SK-N-SH treated with all-trans-retinoic acid at 6 μM for 48 hours (cell line): ENCODE measurements around the gene AMIGO2.

Experiments
- ATAC-seq: fragments of 200-7000 bp; cut with Tn5 transposase; 3 replicates; pipeline ENCODE4 v1.9.1; 2020; ENCODE audit warnings: mild to moderate bottlenecking, moderate library complexity
- BACH2 ChIP-seq: fragments of 250-450 bp; sonication (Bioruptor Pico); IDR thresholded peaks from 2 replicates; pipeline ENCODE4 v1.9.0; 2021; ENCODE audit warnings: mild to moderate bottlenecking, borderline replicate concordance
- CSDC2 ChIP-seq: fragments of 250-450 bp; sonication (Bioruptor Pico); IDR thresholded peaks from 2 replicates; pipeline ENCODE4 v1.5.0; 2020; ENCODE audit warnings: mild to moderate bottlenecking, moderate library complexity
- CSRNP3 ChIP-seq: fragments of 250-450 bp; sonication (Bioruptor Pico); IDR thresholded peaks from 2 replicates; pipeline ENCODE4 v1.5.1; 2021; ENCODE audit warnings: mild to moderate bottlenecking, moderate library complexity
- GLIS3 ChIP-seq: fragments of 250-450 bp; sonication (Bioruptor Pico); IDR thresholded peaks from 2 replicates; pipeline ENCODE4 v1.5.0; 2020; ENCODE audit warnings: mild to moderate bottlenecking, moderate library complexity
- ISL1 ChIP-seq: fragments of 250-450 bp; sonication (Bioruptor Pico); IDR thresholded peaks from 2 replicates; pipeline ENCODE4 v2.1.2; 2022; ENCODE audit warnings: mild to moderate bottlenecking, moderate library complexity
- OSR1 ChIP-seq: fragments of 250-450 bp; sonication (Bioruptor Pico); IDR thresholded peaks from 2 replicates; pipeline ENCODE4 v1.8.0; 2022; ENCODE audit warnings: moderate library complexity, mild to moderate bottlenecking, inconsistent platforms
- PATZ1 ChIP-seq: fragments of 250-450 bp; sonication (Bioruptor Pico); IDR thresholded peaks from 2 replicates; pipeline ENCODE4 v1.8.0; 2020; ENCODE audit warnings: mild to moderate bottlenecking, moderate library complexity, borderline replicate concordance
- PPARA ChIP-seq: fragments of 250-450 bp; sonication (Bioruptor Pico); IDR thresholded peaks from 2 replicates; pipeline ENCODE4 v1.5.0; 2020; ENCODE audit warnings: mild to moderate bottlenecking, borderline replicate concordance
- RARB ChIP-seq: fragments of 250-450 bp; sonication (Bioruptor Pico); IDR thresholded peaks from 2 replicates; pipeline ENCODE4 v1.8.0; 2021; ENCODE audit warnings: mild to moderate bottlenecking, moderate library complexity
- SNAI2 ChIP-seq: fragments of 250-450 bp; sonication (Bioruptor Pico); IDR thresholded peaks from 2 replicates; pipeline ENCODE4 v1.5.0; 2020; ENCODE audit warnings: mild to moderate bottlenecking, moderate library complexity
- TCF4 ChIP-seq: fragments of 250-450 bp; sonication (Bioruptor Pico); IDR thresholded peaks from 2 replicates; pipeline ENCODE4 v1.8.0; 2021; ENCODE audit warnings: mild to moderate bottlenecking, moderate library complexity, borderline replicate concordance
- TOX ChIP-seq: fragments of 250-450 bp; sonication (Bioruptor Pico); IDR thresholded peaks from 2 replicates; pipeline ENCODE4 v1.8.0; 2021; ENCODE audit warnings: mild to moderate bottlenecking, moderate library complexity, borderline replicate concordance
- TSHZ2 ChIP-seq: fragments of 250-450 bp; sonication (Bioruptor Pico); IDR thresholded peaks from 2 replicates; pipeline ENCODE4 v1.5.0; 2020; ENCODE audit warnings: mild to moderate bottlenecking, moderate library complexity
- ZC3H10 ChIP-seq: fragments of 250-450 bp; sonication (Bioruptor Pico); IDR thresholded peaks from 2 replicates; pipeline ENCODE4 v1.5.1; 2021; ENCODE audit warnings: mild to moderate bottlenecking, moderate library complexity
- ZFP3 ChIP-seq: fragments of 250-450 bp; sonication (Bioruptor Pico); IDR thresholded peaks from 2 replicates; pipeline ENCODE4 v1.5.0; 2020; ENCODE audit warnings: mild to moderate bottlenecking, moderate library complexity
- ZFP30 ChIP-seq: fragments of 450-650 bp; formaldehyde crosslinking; IDR thresholded peaks from 2 replicates; pipeline ENCODE4 v1.5.0; 2022; ENCODE audit warnings: mild to moderate bottlenecking, moderate library complexity
- ZNF565 ChIP-seq: fragments of 450-650 bp; formaldehyde crosslinking; conservative IDR thresholded peaks from 2 replicates; pipeline ENCODE4 v1.5.0; 2020; ENCODE audit warnings: low read depth, mild to moderate bottlenecking, moderate library complexity
- ZNF70 ChIP-seq: fragments of 450-650 bp; formaldehyde crosslinking; IDR thresholded peaks from 2 replicates; pipeline ENCODE4 v1.5.0; 2020; ENCODE audit warnings: mild to moderate bottlenecking, moderate library complexity
- TF ChIP-seq, protein P1 (sequence below): fragments of 250-450 bp; sonication (Bioruptor Pico); IDR thresholded peaks from 2 replicates; pipeline ENCODE4 v1.5.1; 2020; ENCODE audit warnings: low read depth, mild to moderate bottlenecking, moderate library complexity
- TF ChIP-seq, protein P2 (sequence below): fragments of 250-450 bp; sonication (Bioruptor Pico); IDR thresholded peaks from 2 replicates; pipeline ENCODE4 v1.8.0; 2021; ENCODE audit warnings: low read depth, mild to moderate bottlenecking, moderate library complexity, borderline replicate concordance

Gene AMIGO2

GRCh38 chr12:47085815-47086252 lies 6.1 kb upstream of the AMIGO2 start:
- peak; percentile 63 for ATAC-seq
- TF ChIP-seq ZNF565 (CRISPR knock-in tag) = no peak
- TF ChIP-seq ISL1 (CRISPR knock-in tag) = peak; percentile 38

GRCh38 chr12:47084172-47084571 lies 4.4 kb upstream of the AMIGO2 start:
- TF ChIP-seq CSRNP3 (CRISPR knock-in tag) = no peak
- no peak for TF ChIP-seq OSR1 (CRISPR knock-in tag)
- TF ChIP-seq TOX (CRISPR knock-in tag) = no peak
- TF ChIP-seq TCF4 (CRISPR knock-in tag) = no peak
- no peak for TF ChIP-seq ZNF565 (CRISPR knock-in tag)
- TF ChIP-seq CSDC2 (CRISPR knock-in tag) = no peak
- TF ChIP-seq ZFP3 (CRISPR knock-in tag) = no peak
- no peak for TF ChIP-seq ZC3H10
- TF ChIP-seq ZFP30 (CRISPR knock-in tag) = no peak
- TF ChIP-seq SNAI2 = no peak
- TF ChIP-seq BACH2 (CRISPR knock-in tag) = no peak
- TF ChIP-seq, protein P1, sequence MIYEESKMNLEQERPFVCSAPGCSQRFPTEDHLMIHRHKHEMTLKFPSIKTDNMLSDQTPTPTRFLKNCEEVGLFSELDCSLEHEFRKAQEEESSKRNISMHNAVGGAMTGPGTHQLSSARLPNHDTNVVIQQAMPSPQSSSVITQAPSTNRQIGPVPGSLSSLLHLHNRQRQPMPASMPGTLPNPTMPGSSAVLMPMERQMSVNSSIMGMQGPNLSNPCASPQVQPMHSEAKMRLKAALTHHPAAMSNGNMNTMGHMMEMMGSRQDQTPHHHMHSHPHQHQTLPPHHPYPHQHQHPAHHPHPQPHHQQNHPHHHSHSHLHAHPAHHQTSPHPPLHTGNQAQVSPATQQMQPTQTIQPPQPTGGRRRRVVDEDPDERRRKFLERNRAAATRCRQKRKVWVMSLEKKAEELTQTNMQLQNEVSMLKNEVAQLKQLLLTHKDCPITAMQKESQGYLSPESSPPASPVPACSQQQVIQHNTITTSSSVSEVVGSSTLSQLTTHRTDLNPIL (CRISPR knock-in tag) = no peak
- no peak for TF ChIP-seq RARB (CRISPR knock-in tag)
- no peak for TF ChIP-seq PPARA (CRISPR knock-in tag)
- TF ChIP-seq TSHZ2 (CRISPR knock-in tag) = no peak
- TF ChIP-seq PATZ1 (CRISPR knock-in tag) = no peak
- TF ChIP-seq ISL1 (CRISPR knock-in tag) = no peak
- TF ChIP-seq GLIS3 (CRISPR knock-in tag) = no peak

GRCh38 chr12:47082796-47083621 lies 3.2 kb upstream of the AMIGO2 start:
- no peak; the same call in 2 of the 3 replicates for ATAC-seq
- TF ChIP-seq BACH2 (CRISPR knock-in tag) = no peak
- TF ChIP-seq ZC3H10 = no peak
- TF ChIP-seq OSR1 (CRISPR knock-in tag) = no peak
- TF ChIP-seq ZNF565 (CRISPR knock-in tag) = no peak
- no peak for TF ChIP-seq ZFP30 (CRISPR knock-in tag)
- no peak for TF ChIP-seq PATZ1 (CRISPR knock-in tag)
- TF ChIP-seq ZNF70 (CRISPR knock-in tag) = no peak
- TF ChIP-seq ISL1 (CRISPR knock-in tag) = 0 out of 2 replicates have a peak, but pooled peaks have one; percentile 20
- TF ChIP-seq TSHZ2 (CRISPR knock-in tag) = no peak
- no peak for TF ChIP-seq PPARA (CRISPR knock-in tag)
- TF ChIP-seq, protein P2, sequence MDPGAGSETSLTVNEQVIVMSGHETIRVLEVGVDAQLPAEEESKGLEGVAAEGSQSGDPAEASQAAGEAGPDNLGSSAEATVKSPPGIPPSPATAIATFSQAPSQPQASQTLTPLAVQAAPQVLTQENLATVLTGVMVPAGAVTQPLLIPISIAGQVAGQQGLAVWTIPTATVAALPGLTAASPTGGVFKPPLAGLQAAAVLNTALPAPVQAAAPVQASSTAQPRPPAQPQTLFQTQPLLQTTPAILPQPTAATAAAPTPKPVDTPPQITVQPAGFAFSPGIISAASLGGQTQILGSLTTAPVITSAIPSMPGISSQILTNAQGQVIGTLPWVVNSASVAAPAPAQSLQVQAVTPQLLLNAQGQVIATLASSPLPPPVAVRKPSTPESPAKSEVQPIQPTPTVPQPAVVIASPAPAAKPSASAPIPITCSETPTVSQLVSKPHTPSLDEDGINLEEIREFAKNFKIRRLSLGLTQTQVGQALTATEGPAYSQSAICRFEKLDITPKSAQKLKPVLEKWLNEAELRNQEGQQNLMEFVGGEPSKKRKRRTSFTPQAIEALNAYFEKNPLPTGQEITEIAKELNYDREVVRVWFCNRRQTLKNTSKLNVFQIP (CRISPR knock-in tag) = no peak
- TF ChIP-seq ZFP3 (CRISPR knock-in tag) = peak; percentile 81; the same call in 1 of the 2 replicates
- TF ChIP-seq, all 23 proteins: peak for 2

More at GRCh38 chr12:47084172-47084571, 4.4 kb upstream of the AMIGO2 start:
- ATAC-seq = no peak
